NCI-H2029 treated with DMSO at 0.1 percent for 48 hours (cell line): ENCODE measurements around the gene SIPA1L3.

ENCODE experiments used
- DNase-seq: peaks from one replicate; lab custom pipeline; 2025; lab: John Stamatoyannopoulos, UW

SIPA1L3 gene

DNA sequence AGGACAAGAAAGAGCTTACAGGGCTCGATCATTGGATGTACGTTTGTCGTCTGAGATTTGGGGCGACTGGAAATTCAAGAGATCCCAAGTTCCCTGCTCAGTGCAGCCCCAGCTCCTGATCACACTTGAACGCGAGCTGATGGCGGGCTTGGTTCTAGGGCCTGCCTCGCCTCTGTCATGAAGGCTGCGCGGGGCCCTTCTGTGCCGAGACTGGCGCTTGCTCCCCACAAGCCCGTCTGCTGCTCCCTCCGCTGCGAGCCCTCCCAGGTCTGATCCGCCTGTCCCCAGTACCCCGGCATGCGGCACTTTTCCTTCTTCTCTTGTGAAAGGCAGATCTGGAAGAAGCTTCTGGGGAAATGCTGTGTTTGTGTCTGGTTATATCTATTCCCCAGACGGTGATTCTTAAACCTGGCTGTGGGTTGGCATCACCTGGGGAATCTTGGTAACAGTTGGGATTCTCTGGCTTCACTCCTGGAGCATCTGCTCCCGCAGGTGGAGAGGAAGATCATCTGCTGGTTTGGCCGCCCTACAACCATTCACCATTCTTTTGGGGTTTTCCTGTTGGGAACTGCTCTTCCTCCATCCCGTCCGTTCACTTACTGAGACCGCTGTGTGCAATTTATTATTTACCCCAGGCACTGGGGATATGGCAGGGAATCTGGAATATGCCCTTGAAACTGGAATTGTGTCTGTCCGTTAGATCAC, 43.6 kb downstream of the SIPA1L3 start:
- no peak for DNase-seq

DNA sequence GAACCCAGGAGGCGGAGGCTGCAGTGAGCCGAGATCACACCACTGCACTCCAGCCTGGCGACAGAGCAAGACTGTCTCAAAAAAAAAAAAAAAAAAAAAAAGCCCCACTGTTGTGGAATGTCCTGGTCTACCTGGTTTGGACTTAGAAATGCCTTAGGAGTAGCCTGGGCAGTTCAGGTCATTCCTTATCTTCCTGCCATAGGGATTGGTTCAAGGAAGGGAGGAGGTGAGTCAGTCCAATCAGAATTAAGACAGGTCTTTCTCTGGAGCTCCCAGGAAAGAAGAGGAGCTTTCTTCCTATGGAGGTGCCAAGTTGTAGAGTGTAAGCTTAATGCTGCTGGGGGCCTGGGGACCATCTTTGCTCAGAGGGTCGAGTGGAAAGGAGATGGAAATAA, 44.8 kb downstream of the SIPA1L3 start:
- DNase-seq: no peak

DNA sequence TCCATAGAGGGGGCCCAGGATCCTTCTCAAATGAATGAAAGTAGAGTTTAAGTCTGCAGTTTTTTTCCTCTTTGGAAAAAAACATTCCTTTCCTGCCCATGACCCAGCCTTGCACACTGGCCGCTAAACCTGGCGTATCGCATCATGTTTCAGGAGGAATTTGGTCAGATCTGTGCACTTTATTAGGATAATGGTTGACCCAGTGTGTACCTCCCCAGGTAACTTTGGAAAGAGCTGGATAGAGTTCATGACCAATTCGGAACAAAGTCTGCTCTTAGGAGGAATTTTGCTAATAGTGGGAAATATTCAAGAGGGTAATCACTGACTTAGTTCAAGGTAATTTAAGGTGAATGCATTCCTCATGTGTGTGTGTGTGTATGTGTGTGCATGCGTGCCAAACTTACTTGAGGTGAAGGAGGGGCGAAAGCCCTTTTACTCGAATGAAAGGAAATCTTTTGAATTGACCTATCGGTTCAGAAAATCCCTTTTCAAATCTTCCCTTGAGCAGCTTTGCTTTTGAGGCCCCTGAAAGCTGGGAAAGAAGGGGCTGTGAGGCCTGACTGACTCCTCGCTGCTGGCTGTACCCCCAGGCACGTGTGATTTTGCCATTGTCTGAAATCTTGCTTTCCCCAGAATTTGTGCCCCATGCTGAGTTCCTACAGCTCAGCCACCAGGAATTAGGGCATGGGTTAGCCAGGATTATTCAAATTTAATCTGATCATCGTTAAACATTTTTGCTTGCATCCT, 46.3 kb downstream of the SIPA1L3 start:
- DNase-seq: no peak

DNA sequence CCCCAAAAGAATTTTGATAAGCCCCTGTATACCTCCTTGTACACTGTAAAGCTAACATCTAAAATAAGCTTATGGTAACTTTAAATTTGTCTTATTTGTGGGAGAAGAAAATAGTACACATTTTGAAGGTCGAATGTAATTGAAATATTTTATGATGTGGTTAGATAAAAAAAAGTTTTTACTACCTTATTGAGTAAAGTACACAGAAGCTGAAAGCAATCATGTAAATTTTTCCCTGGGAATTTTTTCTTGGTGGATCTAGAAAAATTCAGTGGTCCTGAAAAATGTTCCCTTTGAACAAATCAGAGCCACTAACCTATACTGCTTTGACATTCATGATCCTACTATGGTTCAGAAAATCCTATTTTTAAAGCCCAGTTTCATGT, 46.9 kb downstream of the SIPA1L3 start:
- no peak for DNase-seq

DNA sequence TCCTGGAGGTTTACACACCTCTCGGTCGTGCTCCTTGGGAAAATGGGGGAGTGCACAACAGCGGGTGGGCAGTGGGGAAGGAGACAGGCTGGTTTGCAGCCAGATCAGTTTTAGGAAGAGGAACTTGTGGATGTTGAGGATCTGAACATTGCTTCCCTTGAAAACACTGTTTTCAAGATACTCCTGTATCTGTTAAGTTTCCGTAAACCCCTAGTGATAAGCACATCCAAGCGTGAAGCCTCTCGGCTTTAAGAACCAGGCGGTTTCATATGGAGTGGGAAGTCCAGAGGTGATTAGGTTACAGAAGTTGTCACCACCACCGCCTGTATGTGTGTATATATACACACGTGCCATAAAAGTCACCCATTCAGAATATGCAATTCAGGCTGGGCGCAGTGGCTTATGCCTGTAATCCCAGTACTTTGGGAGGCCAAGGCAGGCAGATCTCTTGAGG, 47.4 kb downstream of the SIPA1L3 start:
- DNase-seq: no peak

DNA sequence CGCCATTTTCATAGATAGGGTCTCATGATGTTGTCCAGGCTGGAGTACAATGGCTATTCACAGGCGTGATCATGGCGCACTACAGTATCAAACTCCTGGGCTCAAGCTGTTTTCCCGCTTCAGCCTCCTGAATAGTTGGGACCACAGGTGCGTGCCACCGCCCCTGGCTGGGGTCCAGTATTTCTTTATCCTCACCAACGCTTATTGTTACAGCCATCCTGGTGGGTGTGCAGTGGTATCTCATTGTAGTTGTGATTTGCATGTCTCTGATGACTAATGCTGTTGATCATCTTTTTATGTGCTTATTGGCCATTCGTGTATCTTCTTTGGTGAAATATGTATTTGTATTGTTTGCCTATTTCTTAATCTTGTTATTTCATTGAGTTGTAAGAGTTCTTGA, 49.0 kb downstream of the SIPA1L3 start:
- DNase-seq: no peak

DNA sequence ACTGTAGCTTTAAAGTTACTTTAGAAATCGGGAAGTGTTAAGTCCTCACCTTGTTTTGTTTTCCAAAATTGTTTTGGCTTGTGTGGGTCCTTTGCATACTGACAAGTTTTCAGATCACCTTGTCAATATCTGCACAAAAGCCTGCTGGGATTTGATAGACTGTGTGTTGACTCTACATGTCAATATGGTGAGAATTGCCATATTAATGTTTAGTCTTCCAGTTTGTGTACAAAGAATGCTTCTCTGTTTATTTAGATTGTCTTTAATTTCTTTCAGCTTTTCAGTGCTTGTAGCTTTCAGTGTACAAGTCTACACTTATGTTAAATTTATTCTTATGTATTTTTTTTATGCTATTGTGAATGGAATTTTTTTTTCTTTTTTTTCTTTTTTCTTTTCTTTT, 50.2 kb downstream of the SIPA1L3 start:
- no peak for DNase-seq

DNA sequence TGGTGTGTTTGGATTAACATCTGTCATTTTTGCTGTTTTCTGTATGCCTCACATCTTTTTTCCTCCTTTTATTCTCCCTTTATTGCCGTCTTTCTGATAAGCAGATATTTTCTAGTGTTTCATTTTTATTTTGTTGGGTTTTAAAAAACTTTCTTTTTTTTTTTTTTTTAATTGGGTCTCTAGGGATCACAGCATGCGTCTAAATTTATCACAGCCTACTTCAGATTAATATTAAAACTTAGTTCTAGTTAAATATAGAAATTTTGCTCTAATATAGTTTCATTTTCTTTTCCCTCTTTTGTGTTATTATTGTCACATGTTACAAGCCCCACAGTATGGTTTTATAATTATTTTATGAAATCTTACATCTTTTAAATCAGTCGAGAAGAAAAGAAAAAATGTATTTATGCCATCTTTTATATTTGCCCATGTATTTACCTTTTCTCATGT, 52.7 kb downstream of the SIPA1L3 start:
- DNase-seq: no peak

DNA sequence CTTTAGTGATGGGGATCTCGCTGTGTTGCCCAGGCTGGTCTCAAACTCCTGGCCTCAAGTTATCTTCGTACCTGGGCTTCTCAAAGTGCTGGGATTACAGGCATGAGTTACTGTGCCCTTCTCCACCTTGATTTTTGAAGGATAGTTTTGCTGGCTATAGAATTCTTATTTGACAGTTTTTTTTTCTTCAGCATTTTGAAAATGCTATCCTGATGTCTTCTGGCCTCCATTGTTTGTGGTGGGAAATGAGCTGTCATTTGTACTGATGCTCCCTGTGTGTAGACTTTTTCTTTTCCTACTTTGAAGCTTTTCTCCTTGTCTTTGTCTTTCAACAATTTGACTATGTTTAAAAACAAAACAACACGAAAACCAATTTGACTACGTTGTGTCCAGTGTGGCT, 54.2 kb downstream of the SIPA1L3 start:
- no peak for DNase-seq

DNA sequence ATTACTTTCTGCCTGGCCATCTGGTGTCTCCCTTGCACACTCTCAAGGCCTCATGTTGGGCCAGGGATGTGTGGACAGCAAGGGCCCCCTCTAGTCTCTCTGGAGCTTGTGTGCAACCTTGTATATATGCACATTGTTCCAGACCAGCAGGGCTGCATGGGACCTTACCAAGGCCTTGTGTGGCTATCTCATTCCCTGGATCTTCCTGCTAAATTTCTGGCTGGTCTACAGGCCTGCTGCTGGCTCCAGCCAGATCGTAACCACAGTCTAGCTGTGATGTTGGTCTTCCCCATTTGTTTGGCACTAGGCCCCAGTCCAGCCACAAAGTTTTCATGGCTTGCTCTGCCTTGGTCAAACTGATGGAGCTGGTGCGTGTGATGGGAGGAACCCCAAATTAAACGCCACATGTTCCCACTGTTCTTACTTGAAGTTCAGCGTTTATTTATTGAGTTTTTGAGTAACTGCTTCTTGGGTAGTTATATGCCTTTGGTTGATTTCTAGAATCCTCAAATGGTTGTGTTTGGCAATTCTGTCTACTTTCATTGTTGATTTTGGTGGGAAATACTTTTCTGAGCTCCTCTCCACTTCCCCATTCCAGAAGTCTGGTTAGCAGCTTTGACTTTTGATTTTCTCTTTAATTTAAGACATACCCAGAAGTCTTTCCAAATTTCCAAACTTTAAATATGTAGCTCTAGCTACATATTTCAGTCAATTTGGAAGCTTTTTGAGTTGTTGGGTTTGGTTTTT, 56.4 kb downstream of the SIPA1L3 start:
- DNase-seq: no peak

DNA sequence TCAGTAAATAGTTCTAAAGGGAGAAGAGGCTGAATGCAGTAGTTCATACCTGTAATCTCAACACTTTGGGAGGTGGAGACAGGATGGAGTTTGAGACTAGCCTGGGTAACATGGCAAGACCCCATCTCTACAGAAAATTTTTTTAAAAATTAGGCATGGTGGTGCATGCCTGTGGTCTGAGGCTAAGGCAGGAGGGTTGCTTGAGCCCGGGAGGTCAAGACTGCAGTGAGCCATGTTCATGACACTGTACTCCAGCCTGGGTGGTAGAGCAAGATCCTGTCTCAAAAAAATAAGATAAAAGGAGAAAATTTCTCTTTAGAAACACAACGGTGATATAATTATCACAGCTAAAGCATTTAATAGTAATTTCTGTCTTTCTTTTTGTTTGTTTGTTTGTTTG, 57.1 kb downstream of the SIPA1L3 start:
- DNase-seq: no peak

DNA sequence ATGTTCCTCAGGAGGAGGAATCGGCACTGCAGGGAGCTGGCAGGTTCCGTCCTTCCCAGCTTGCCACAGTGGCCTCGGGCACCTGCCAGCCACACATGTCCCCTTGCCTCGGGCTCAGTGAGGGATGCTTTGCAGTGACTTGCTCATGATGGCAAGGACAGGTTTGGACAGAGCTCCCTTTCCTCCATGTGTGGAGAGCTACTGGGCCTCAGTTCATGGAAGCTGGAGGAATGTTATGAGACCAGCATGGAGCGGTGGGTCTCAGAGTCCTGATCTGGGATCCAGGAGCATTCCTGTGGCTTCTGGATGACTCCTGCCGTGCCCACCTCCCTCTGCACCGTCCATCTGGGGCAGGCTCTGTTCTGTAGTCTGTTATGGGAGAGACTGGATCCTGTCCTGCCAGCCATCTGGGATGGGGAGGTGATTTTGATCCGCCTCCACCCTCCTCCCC, 59.2 kb downstream of the SIPA1L3 start:
- no peak for DNase-seq

DNA sequence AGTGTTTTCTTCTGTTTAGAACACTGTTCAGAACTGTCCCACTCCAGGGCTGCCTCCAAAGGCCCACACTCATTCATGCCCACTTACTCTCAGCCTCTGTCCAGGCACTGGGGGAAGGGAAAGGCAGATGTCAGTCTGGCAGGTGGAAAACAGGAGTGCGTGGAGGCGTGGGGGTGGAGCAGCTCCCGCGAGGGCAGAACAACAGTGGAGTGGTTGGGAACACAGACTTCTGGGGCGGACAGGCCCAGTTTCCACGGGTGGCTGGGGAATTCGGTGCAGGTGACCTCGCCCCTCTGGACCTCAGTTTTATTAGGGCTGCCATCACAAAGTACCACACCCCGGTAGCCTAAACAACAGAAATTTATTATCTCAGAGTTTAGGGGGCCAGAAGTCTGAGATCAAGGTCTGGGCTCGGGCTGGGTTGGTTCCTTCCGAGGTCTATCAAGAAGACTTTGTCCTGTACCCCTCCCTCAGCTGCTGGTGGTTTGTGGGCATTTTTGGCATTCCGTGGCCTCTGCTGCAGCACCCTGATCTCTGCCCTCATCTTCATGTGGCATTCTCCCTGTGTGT, 59.7 kb downstream of the SIPA1L3 start:
- DNase-seq: no peak

DNA sequence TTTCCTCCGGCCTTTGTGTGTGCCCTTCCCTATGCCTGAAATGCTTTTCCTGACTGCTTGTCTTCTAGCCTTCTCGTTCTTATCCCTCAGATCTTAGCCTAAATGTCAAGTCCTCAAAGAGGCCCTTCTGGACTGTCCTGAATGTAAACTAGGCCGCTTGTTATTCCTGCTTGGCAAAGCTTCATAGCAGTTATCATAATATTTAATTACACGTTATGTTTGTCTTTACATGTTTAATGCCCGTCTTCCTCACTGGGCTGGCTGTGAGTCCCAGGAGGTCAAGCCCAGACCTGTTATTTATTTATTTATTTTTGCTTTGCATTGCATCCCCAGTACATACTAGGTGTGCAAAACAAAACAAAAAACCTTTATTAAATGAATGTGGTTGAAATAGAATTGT, 62.7 kb downstream of the SIPA1L3 start:
- DNase-seq: no peak

DNA sequence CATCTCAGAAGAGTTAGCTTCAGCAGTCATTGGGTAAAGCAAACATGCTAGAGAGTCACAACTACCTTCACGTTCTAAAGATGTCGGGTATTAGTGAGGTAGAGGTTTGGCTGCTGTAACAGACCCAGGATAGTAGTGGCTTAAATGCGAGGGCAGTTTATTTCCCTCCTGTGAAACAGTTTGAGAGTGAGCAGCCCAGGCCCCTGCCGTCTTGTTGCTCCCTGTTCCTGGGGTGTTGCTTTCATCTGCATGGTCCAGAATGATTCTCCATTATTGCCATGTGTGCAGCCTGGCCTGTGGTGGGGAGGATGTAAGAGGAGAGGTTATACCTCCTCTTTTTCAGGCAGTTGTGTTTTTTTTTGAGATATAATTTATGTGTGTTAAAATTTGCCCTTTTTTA, 63.7 kb downstream of the SIPA1L3 start:
- DNase-seq: no peak

DNA sequence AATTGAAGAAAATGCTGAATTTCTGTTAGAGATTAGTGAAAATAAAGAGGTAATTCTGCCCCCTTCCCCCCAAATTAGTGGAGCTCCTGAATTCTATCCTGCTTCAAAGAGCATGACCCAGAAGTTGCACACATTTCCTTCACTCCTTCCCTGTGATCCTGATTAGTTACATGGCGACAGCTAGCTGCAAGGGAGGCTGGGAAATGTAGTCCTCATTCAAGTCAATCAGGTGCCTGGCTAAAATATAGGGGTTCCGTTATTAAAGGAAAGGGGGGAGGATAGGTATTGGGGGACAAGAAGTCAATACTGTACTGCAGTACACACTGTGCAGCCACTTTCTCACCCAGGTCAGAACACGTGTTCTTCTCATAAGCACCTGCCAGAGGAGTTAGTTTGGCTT, 65.8 kb downstream of the SIPA1L3 start:
- no peak for DNase-seq

DNA sequence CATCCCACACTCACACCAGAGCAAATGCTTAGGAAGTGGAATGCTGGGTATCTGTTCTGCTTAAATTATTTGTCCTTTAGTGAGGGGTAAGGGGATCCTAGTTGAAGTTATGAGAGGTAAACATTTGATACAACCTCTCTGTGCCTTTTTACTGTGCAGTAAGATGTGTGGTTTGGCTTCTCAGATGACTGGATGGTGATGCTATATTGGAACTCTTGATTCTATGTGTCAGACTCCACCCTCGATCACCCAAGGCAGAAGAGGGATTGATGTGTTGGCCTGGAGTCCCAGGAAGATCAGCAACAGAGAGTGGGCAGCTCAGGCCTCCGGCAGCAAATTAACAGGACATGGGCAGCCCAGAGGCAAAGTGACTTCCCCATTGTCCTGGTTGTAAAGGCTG, 66.7 kb downstream of the SIPA1L3 start:
- no peak for DNase-seq

DNA sequence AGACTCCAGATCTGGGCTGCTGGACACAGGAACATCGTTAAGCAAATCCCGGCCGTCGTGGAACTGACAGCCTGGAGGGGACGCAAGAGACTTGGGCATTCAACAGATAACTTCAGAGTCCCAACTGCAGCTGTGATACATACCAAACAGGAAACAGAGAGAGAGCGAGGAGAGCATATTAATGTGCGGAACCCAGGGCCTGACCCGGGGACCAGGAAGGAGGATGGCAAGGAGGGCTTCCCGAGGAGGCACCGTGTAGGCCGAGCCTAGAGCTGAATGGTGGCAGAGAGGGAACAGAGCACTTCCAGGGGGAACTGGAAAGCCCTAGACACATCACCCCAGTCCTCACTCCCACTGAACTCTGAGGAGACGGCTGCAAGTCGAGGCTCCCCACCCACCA, 68.1 kb downstream of the SIPA1L3 start:
- no peak for DNase-seq

DNA sequence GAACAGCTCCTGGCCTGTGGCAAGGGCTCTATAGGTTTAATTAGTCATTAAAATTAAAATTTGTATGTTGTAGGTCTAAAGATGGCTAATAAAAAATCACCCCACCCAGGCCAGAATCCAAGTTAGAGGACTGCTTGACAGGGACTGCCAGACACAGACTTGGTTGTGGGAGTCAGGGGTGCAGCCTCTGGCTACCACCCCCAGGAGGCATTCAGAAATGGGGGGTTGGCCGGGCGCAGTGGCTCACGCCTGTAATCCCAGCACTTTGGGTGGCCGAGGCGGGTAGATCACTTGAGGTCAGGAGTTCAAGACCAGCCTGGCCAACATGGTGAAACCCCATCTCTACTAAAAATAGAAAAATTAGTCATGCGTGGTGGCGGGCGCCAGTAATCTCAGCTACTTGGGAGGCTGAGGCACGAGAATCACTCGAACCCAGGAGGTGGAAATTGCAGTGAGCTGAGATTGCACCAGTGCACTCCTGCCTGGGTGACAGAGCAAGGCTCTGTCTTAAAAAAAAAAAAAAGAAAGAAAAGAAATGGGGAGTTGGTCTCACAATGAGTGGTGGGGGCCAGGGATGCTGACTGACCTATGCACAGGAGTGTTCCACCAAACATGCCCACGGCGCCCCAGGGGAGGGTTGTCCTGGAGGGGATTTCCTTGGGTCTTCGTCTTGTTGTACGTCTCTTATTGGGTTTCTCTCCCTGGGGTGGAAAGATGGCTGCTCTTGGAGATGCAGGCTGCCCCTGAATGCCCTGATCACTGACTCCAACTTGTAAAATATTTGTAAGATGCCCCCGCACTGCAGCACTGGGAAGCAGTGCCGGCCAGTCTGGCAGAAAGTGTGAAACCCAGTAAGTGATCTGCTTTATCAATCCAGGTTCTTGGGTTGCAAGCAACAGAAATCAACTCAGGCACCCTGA, 68.8 kb downstream of the SIPA1L3 start:
- no peak for DNase-seq

DNA sequence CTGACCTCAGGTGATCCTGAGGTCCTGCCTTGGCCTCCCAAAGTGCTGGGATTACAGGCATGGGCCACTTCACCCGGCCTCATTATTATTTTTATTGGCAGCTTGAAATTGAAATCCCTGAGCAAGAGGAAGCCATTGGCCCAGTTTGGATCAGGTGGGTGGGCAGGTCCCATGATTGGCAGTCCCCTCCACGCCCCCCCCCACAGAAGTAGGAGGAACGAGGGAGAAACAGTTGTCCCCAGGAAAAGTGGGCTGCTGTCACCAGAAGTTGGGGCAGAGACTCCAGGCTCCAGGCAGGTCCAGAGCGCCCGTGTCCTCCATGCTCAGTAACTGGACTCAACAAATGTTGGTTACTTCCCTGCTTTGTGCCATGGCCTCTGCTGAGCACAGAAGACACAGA, 70.4 kb downstream of the SIPA1L3 start:
- DNase-seq: no peak

DNA sequence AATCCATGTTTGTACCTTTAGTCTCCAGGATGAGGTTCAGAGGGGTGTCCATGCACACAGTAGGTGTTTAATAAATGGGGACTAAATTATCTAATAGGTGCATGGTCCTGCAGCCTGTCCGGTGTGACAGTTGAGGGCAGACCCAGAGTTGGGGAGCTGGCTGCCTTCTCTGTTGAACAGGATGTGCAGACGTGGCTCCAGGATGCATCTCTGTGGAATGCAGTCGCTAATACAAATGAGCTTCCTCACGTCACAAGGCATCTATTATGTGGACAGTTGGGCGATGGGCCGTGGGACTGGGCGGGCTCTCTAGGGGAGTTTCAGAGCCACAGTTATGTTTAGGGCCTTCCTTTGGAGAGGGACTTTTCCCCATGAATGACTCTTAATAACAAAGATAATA, 71.0 kb downstream of the SIPA1L3 start:
- DNase-seq: no peak
